Measurements from ENCODE around the gene TTC34.

TTC34 gene

DNA sequence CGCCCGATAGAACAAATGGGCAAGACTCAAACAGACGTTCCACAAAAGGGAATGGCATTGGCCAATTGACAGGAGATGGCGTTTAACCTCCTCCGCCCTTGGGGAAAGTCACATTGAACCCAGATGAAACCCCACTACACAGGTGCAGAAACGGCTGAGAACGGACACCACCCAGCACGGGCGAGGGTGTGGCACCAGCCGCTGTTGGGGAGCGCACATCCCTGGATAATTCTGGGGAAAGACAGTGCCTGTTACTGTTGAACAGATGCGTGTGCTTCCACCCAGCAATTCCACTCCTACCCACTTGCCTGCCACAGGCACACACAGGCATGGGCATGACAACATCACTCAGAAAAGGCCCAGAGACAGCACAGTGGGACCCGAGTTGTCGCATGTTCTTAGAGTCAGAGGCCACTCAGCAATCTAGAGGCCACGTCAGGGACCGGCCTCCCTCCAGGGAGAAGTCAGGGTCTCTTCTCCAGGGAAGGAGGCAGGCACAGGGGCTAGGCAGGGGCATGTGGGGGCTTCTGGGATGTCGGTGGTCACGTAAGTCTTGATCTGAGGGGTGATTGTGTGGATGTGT is 199.7 kb downstream of the TTC34 start:
- no peak for DNase-seq (ENCODE audit: low spot score)
- TF ChIP-seq, protein P1, sequence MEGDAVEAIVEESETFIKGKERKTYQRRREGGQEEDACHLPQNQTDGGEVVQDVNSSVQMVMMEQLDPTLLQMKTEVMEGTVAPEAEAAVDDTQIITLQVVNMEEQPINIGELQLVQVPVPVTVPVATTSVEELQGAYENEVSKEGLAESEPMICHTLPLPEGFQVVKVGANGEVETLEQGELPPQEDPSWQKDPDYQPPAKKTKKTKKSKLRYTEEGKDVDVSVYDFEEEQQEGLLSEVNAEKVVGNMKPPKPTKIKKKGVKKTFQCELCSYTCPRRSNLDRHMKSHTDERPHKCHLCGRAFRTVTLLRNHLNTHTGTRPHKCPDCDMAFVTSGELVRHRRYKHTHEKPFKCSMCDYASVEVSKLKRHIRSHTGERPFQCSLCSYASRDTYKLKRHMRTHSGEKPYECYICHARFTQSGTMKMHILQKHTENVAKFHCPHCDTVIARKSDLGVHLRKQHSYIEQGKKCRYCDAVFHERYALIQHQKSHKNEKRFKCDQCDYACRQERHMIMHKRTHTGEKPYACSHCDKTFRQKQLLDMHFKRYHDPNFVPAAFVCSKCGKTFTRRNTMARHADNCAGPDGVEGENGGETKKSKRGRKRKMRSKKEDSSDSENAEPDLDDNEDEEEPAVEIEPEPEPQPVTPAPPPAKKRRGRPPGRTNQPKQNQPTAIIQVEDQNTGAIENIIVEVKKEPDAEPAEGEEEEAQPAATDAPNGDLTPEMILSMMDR (IDR thresholded peaks at IDR 0.05; ENCODE audit: extremely low read depth, missing control alignments): no peak

- TF ChIP-seq, protein P1 (IDR thresholded peaks at IDR 0.05; ENCODE audit: extremely low read depth, missing control alignments): no peak
- DNase-seq (ENCODE audit: low spot score): no peak
Measured at GRCh38 chr1:2598329-2598931, 203.1 kb downstream of the TTC34 start.

DNA sequence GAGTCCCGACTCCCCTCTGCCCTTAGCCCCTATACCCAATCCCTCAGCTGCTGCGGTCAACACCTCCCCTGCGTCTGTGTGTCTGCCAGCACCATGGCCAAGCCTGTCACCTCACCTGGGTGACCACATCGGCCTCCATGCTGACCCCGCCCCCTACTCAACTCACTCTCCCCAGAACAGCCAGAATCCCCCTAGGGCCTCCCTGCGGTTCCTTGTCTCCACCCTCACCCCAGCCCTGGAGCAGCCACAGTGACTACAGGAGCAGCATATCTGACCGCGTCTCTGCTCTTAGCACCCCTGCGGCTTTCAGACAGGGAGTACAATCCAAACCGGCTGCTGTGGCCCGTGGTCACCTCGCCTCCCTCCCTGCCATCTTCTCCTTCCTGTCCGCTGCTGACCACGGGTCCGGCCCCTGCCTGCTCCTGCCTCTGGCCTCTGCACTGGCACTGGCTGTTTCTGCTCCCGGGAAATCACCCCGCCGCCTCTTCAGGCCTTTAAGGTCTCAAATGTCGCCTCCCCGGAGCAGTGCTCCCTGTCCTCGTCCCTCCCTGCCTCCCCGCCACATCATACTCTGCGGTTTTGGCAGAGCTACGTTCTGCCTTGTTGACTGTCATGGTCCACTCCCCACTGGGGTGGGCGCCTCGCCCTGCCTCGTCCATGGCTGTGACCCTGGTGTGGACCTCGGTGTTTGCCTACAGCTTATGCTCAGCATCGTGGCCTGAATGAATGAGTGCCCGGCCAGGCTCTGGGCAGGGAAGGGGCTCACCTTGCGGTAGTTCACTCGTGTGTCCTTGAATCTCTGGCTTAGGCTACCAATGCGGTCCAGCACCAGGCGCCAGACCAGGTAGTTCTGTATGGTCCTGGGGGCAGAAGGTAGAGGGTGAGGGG is 203.8 kb downstream of the TTC34 start:
- TF ChIP-seq, protein P1 (IDR thresholded peaks at IDR 0.05; ENCODE audit: extremely low read depth, missing control alignments): no peak
- DNase-seq (ENCODE audit: low spot score): no peak

DNA sequence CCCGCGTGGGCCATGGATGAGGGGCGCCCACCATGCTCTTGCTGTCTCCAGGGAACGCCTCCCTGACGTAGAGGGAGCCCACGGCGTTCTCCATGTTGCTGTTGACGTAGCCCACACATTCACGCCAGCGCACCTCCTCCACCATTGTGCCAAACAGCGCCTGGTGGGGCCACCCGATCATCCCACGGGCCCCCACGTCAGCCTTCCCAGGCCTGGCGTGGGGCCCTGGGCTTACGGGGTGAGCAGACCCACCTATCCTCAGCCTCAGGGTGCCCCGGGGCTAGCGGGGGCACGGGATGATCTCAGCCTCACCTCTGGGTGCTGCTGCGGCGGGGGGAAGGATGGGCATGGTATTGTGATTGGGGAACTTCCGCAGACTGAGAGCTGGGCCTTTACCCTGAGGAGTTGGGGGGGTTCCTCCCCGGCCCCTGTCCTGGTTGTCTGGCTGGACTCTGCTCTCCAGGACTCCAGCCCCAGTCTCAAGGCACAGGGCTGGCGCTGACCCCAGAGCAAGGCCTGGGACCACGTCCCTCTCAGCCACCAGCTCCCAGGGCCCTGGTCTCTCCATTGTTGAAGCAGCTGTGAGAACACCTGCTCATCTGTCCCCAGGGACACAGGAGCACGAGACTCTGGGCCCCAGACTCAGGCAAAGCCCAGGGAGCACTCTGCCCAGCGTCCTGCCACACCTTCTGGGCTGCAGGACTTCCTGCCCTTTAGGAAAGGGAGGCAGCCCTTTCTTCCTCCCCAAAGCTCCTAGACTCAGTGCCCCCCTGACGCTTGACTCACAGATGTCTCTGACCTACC is 204.8 kb downstream of the TTC34 start:
- TF ChIP-seq, protein P1 (IDR thresholded peaks at IDR 0.05; ENCODE audit: extremely low read depth, missing control alignments): no peak
- DNase-seq (ENCODE audit: low spot score): no peak

GRCh38 chr1:2595812-2596529 is 205.5 kb downstream of the TTC34 start:
- TF ChIP-seq, protein P1 (IDR thresholded peaks at IDR 0.05; ENCODE audit: extremely low read depth, missing control alignments): no peak
- DNase-seq (ENCODE audit: low spot score): no peak

- TF ChIP-seq, protein P1 (IDR thresholded peaks at IDR 0.05; ENCODE audit: extremely low read depth, missing control alignments): no peak
Measured at GRCh38 chr1:2595261-2595811, 206.2 kb downstream of the TTC34 start.

More at GRCh38 chr1:2595261-2595811, 206.2 kb downstream of the TTC34 start:
- no peak for DNase-seq (ENCODE audit: low spot score)

Data from GM20000 (cell line).